ENCODE data around the gene CLASP1. TPM values are rescaled to one million over a fixed set of nuclear protein-coding genes. Genes with fewer than 3 reads are reported as not detected.
"Not testable (repeated sequence)": the region's sequence is repeated elsewhere in the genome, so short reads cannot be mapped to it uniquely, and the experiment has no call there.

Gene CLASP1
- total RNA-seq, 1 experiment from 2014 or later: 33.6 TPM

DNA sequence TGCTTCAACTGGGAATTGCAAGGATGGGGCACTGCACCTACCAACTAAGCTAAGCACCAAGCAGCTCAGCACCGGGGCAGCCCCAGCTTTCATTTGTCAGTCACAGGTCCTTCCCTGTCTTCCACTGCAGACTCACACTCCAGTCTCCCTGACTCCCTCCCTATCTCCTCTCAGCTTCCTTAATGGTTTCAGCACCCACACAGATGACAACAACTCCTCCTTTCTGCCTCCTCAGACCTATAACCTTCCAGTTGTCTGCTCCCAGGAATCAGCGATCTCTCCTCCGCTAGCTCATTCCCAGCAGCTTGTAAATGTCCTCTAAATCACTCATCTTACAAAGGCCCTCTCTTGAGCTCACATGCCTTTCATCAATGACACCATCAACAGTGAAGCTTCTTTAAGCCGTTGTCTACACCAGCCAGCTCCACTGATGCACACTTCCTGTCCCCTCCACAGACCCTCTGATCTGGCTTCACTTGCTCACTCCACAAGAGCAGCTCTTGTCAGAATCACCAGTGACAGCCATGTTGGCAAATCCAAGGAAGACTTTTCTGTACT, 32.1 kb downstream of the CLASP1 start:
- no peak for DNase-seq (ENCODE audit: low spot score)

DNA sequence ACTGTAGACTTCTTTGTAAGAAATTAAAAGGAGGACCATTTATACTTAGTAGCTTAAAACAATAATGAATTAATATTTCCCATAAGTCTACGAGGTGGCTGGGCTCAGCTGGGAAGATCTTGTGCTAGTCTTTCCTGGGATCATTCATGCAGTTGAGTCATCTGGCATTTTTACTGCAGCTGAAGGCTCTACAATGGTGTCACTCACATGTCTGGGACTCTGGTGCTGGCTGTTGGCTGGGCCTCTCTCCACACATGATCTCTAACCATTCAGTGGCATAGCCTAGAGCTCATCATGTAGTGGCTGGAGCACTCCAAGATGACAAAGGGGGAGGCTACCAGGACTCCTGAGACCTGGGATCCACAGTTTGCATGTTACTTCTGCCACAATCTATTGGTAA, 35.5 kb downstream of the CLASP1 start:
- DNase-seq (ENCODE audit: low spot score): no peak

DNA sequence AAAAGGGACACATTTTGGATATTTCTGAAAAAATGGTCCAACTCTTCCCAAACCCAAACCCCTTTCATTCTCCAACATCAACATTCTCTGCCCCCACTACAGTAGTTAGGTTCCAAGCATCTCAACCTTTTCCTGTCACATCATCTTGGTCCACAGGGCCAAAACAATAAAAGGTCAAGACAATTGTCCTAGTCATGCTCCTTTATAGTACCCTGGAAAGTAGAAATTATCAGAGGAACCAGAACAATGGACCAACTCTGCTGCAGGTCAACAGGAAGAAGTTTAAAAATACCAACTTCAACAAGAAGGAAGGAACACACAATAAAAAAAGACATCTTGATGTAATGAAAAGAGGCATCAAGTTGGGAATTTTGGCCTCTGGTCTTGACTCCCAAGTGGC, 36.1 kb downstream of the CLASP1 start:
- DNase-seq (ENCODE audit: low spot score): no peak

DNA sequence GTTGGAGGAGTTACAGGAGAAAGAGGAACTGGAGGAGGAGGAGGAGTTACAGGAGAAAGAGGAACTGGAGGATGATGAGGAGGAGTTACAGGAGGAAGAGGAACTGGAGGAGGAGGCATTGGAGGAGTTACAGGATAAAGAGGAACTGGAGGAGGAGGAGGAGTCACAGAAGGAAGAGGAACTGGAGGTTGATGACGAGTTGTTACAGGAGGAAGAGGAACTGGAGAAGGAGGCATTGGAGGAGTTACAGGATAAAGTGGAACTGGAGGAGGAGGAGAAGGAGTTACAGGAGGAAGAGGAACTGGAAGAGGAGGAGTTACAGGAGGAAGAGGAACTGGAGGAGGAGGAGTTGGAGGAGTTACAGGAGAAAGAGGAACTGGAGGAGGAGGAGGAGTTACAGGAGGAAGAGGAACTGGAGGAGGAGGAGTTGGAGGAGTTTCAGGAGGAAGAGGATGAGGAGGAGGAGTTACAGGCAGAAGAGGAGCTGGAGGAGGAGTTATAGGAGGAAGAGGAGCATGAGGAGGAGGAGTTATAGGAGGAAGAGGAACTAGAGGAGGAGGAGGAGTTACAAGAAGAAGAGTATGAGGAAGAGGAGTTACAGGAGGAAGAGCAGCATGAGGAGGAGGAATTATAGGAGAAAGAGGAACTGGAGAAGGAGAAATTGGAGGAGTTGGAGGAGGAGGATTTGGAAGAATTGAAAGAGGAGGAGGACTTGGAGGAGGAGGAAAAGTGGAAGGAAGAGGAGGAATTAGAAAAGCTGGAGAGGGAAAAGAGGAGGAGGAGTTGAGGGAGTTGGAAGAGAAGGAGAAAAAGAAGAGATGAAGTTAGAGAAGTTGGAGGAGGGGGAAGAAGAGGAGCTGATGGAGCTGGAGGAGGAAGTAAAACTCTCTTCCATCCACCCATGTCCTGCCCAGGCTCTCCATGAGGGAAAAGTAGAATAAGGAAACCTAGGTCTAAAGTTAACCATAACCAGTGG, 37.2 kb downstream of the CLASP1 start:
- no peak for DNase-seq (ENCODE audit: low spot score)

- DNase-seq (ENCODE audit: low spot score): not testable (repeated sequence)
Observed at GRCh38 chr2:121611048-121611649, 38.1 kb downstream of the CLASP1 start.

DNA sequence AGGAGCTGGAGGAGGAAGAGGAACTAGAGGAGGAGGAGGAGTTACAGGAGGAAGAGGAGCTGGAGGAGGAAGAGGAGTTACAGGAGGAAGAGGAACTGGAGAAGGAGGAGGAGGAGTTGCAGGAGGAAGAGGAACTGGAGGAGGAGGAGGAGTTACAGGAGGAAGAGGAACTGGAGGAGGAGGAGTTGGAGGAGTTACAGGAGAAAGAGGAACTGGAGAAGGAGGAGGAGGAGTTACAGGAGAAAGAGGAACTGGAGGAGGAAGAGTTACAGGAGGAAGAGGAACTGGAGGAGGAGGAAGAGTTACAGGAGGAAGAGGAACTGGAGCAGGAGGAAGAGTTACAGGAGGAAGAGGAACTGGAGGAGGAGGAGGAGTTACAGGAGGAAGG, 38.8 kb downstream of the CLASP1 start:
- not testable (repeated sequence) for DNase-seq (ENCODE audit: low spot score)

- DNase-seq (ENCODE audit: low spot score): no peak
Observed at GRCh38 chr2:121608967-121609366, 40.3 kb downstream of the CLASP1 start.

DNA sequence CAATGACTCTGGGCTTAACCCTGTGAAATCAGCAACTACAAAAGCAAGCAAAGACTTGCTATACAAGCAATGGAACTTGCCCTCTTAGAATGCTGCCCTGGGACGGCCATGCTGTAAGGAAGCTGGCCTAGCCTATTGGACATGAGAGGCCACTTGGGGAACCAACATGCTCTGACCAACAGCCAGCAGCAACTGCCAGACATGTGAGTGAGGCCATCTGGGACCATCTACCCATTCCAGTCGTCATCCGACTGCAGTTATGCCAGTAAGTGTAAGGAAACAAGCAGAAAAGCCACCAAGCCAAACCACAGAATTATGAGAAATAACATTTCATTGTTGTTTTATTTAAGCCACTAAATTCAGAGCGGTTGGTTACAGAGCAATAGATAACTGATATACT, 40.9 kb downstream of the CLASP1 start:
- DNase-seq (ENCODE audit: low spot score): no peak

GRCh38 chr2:121605820-121606733, 43.2 kb downstream of the CLASP1 start:
- no peak for DNase-seq (ENCODE audit: low spot score)

DNA sequence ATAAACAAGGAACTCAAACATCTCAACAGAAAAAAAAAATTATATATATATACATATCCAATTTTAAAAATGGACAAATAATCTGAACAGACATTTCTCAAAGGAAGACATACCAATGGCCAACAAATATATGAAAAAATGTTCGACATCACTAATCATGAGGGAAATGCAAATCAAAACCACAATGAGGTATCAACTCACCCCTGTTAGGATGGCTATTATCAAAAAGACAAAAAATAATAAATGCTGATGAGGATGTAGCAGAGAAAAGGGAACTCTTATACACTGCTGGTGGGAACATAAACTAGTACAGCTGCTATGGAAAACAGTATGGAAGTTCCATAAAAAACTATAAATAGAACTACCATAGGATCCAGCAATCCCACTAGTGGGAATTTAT, 46.1 kb downstream of the CLASP1 start:
- DNase-seq (ENCODE audit: low spot score): no peak

DNA sequence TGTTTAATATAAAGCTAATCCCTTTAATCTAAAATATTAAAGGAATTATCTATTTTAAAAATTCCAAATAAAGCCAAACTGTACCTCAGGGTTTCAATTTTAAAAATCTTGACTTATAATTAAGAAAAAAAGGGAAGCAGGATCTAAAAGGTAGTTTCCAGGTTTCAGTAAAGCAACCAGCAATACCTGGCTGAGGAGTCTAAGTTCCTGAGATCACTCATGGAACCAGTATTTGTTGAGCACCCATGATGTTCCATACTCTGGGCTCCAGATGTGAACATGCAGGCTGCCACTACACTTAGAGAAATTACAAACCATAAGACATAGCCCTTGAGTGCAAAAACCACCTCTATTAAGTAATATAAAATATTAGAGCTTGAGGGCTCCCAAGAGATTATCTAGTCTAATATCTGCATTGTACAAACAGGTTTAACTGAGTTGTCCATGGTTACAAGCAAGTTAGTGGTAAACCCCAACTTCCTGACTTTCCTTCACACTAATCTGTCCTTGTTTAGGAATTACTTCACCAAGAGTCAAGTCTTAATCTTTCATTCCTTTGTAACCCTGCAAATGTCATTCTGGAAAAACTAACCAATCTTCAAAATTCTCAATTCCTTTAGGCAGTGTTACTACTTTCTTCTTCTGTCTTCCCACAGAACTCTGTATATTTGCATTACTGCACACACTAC, 49.2 kb downstream of the CLASP1 start:
- no peak for DNase-seq (ENCODE audit: low spot score)

GRCh38 chr2:121598087-121598486, 51.2 kb downstream of the CLASP1 start:
- no peak for DNase-seq (ENCODE audit: low spot score)

GRCh38 chr2:121596221-121597080, 52.8 kb downstream of the CLASP1 start:
- peak; percentile 62 for DNase-seq (ENCODE audit: low spot score)

DNA sequence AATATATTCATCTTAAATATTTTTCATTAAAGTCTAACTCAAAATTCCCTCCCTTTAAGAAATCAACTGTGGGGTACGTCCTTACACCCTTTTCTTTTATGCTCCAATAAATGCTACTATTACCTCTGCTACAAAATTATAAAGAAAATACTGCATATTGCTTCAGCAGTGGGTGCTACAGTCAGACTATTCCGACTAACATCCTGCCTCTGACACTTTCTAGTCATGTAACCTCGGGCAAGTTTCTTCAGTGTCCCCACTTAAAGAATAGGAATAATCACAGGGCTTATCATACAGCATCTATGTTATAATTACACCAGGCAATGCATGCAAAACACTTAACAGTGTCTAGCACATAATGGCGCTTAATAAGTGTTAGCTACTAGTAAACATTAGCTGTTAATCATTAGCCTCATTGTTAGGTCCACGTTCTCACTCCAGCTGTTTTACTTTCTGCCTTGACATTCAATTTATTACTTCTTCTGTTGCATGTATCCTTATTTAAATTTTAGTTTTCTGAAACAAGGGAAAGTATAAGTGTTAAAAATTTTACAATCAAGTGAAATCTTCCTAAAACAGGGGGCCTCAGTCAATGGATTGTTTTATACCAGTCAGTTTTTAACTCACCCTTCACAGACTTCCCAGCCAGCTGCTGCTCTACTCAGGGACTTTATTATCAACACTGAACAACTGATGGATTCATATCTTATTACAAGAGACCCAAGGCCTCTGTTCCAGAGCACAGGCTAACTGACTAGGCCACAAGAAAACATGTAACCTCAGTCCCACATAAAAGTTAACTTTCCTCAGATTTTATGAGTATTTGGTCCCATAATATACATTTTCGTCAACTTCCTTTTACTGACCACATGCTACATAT, 54.0 kb downstream of the CLASP1 start:
- DNase-seq (ENCODE audit: low spot score): no peak

DNA sequence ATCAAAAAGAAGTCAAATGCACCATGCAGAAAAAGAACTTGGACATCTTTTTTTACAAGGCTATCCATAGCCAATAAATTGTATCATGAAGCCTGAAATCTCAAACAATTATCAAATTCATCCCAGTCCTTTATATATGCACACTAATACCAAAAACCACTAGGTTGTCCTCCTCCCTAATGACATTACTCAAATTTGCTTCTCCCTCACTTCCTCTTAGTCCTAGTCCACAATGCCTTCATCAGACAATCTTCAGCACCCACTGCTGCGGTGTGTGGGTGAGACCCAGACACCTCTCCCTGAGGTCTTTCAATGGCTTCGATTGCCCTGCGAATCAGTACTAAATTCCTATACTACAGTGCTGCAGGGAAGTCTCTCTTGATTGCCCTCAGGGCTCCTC, 58.1 kb downstream of the CLASP1 start:
- DNase-seq (ENCODE audit: low spot score): no peak

- no peak for DNase-seq (ENCODE audit: low spot score)
Observed at GRCh38 chr2:121588357-121588756, 60.9 kb downstream of the CLASP1 start.

- DNase-seq (ENCODE audit: low spot score): no peak
Observed at GRCh38 chr2:121587131-121587530, 62.1 kb downstream of the CLASP1 start.

GRCh38 chr2:121584741-121585140, 64.5 kb downstream of the CLASP1 start:
- DNase-seq (ENCODE audit: low spot score): no peak

DNA sequence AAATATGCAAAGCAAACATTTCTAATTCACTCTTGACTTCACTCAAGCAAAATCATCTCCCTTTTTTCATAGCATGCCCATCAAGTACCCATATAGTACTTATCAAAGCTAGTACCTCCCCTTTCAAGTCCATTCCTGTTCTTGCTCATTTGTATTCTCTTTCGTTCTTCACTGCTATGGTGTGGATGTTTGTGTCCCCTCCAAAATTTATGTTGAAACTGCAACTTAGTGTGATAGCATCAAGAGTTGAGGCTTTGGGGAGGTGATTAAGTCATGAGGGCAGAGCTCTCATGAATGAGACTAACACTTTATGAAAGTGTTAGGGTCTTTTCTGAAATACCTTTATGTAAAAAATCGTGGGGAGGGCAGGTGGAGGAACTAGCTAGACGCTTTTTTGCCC, 65.7 kb downstream of the CLASP1 start:
- no peak for DNase-seq (ENCODE audit: low spot score)
